IMR-90 (cell line): Measurements from ENCODE around the gene TBX4. TPM values are rescaled to one million over a fixed set of nuclear protein-coding genes. Genes with fewer than 3 reads are reported as not detected.

Experiments used
- ATAC-seq: fragments of 200-7000 bp; cut with Tn5 transposase; 2 replicates; pipeline ENCODE4 v1.9.1; 2020; ENCODE audit warnings: low read depth, mild to moderate bottlenecking, moderate library complexity
- BruUV-seq: library from RNA; stranded (reverse); fragments of 400-500 nt; replicated peaks from 2 replicates; lab custom pipeline; 2021; lab: Mats Ljungman, UMichigan
- CTCF ChIA-PET: fragments of 300-600 bp; formaldehyde crosslinking; extraction: SDS; loops from one replicate; lab custom pipeline; 2021; ENCODE audit warnings: antibody characterized with exemption; lab: Yijun Ruan, JAX
- POLR2A ChIA-PET: fragments of 300-600 bp; sonication (Branson Sonifier 250); formaldehyde crosslinking; loops from one replicate; lab custom pipeline; 2022; ENCODE audit warnings: antibody characterized with exemption; ENCODE audit not compliant: unreplicated experiment; lab: Charles Lee
- DNase-seq: peaks from one replicate; pipeline ENCODE4 v3.0.0; 2013
- H2AFZ ChIP-seq: replicated peaks from 2 replicates; pipeline ENCODE3; 2013; ENCODE audit warnings: low read length, mild to moderate bottlenecking; ENCODE audit not compliant: poor library complexity
- H2AK5ac ChIP-seq: 2 replicates; pipeline ENCODE4 v1.6.1; 2013; ENCODE audit warnings: low read depth, low read length, inconsistent platforms
- H2AK9ac ChIP-seq: replicated peaks from 2 replicates; pipeline ENCODE3; 2013; ENCODE audit warnings: mild to moderate bottlenecking, low read depth, low read length, moderate library complexity; ENCODE audit not compliant: poor library complexity
- H2BK120ac ChIP-seq: 2 replicates; pipeline ENCODE4 v1.6.1; 2013; ENCODE audit warnings: low read depth, low read length, inconsistent platforms
- H2BK15ac ChIP-seq: 3 replicates; pipeline ENCODE4 v1.6.1; 2013; ENCODE audit warnings: low read depth, low read length, inconsistent platforms
- H2BK20ac ChIP-seq: 2 replicates; pipeline ENCODE4 v1.6.1; 2013; ENCODE audit warnings: low read depth, mild to moderate bottlenecking, inconsistent platforms, low read length, moderate library complexity
- H2BK5ac ChIP-seq: 2 replicates; pipeline ENCODE4 v1.6.1; 2013; ENCODE audit warnings: mild to moderate bottlenecking, low read depth, low read length, inconsistent platforms; ENCODE audit not compliant: poor library complexity, severe bottlenecking
- H3K14ac ChIP-seq: replicated peaks from 2 replicates; pipeline ENCODE4 v1.6.1; 2013; ENCODE audit warnings: low read depth, low read length, inconsistent platforms
- H3K18ac ChIP-seq: 2 replicates; pipeline ENCODE4 v1.6.1; 2013; ENCODE audit warnings: low read depth, low read length, control low read depth
- H3K23ac ChIP-seq: 2 replicates; pipeline ENCODE4 v1.6.1; 2013; ENCODE audit warnings: low read depth, low read length, inconsistent platforms
- H3K27ac ChIP-seq: 2 replicates; pipeline ENCODE4 v1.5.1; 2013; ENCODE audit warnings: mild to moderate bottlenecking, control low read depth, low read length; ENCODE audit not compliant: insufficient read depth
- H3K27me3 ChIP-seq: 2 replicates; pipeline ENCODE4 v1.6.1; 2013; ENCODE audit warnings: low read length; ENCODE audit not compliant: control insufficient read depth, insufficient read depth
- H3K36me3 ChIP-seq: 2 replicates; pipeline ENCODE4 v1.6.1; 2013; ENCODE audit warnings: low read length, mixed read lengths; ENCODE audit not compliant: control insufficient read depth, insufficient read depth
- H3K4ac ChIP-seq: 2 replicates; pipeline ENCODE4 v1.6.1; 2013; ENCODE audit warnings: low read depth, low read length, inconsistent platforms
- H3K4me1 ChIP-seq: 2 replicates; pipeline ENCODE4 v1.6.1; 2013; ENCODE audit warnings: low read length, mixed read lengths; ENCODE audit not compliant: control insufficient read depth, insufficient read depth
- H3K4me2 ChIP-seq: 2 replicates; pipeline ENCODE4 v1.6.1; 2013; ENCODE audit warnings: low read depth, mild to moderate bottlenecking, control low read depth, low read length, moderate library complexity
- H3K4me3 ChIP-seq: 2 replicates; pipeline ENCODE4 v1.5.1; 2013; ENCODE audit warnings: low read depth, mild to moderate bottlenecking, control low read depth, low read length, moderate library complexity; ENCODE audit not compliant: insufficient read depth
- H3K56ac ChIP-seq: 2 replicates; pipeline ENCODE4 v1.6.1; 2013; ENCODE audit warnings: low read length, inconsistent platforms; ENCODE audit not compliant: insufficient read depth; ENCODE audit errors: extremely low read depth
- H3K79me1 ChIP-seq, 2 experiments: 2 replicates each; pipeline ENCODE4 v1.6.1; 2013; ENCODE audit warnings: low read length in 2 of 2, inconsistent platforms in 1 of 2, low read depth in 1 of 2
- H3K9ac ChIP-seq: 2 replicates; pipeline ENCODE4 v1.6.1; 2013; ENCODE audit warnings: low read depth, low read length, control low read depth
- H3K9me1 ChIP-seq: 2 replicates; pipeline ENCODE4 v1.6.1; 2013; ENCODE audit warnings: low read length, inconsistent platforms; ENCODE audit not compliant: insufficient read depth
- H3K9me3 ChIP-seq: 2 replicates; pipeline ENCODE4 v1.6.1; 2013; ENCODE audit warnings: low read length; ENCODE audit not compliant: control insufficient read depth, insufficient read depth
- H4K20me1 ChIP-seq: 2 replicates; pipeline ENCODE4 v1.6.1; 2013; ENCODE audit warnings: low read length, inconsistent platforms; ENCODE audit not compliant: insufficient read depth
- H4K5ac ChIP-seq: 2 replicates; pipeline ENCODE4 v1.6.1; 2013; ENCODE audit warnings: mild to moderate bottlenecking, low read depth, low read length, control low read depth
- H4K8ac ChIP-seq, 2 experiments: 2 replicates each; pipeline ENCODE4 v1.6.1; 2013; ENCODE audit warnings: low read depth in 2 of 2, low read length in 2 of 2, control low read depth in 1 of 2, inconsistent platforms in 1 of 2
- H4K91ac ChIP-seq: 2 replicates; pipeline ENCODE4 v1.6.1; 2013; ENCODE audit warnings: low read depth, low read length, inconsistent platforms; ENCODE audit not compliant: insufficient read depth
- BHLHE40 ChIP-seq: fragments of 150-350 bp; IDR thresholded peaks from 2 replicates; pipeline ENCODE4 v1.6.1; 2016; ENCODE audit warnings: mild to moderate bottlenecking, low read depth, low read length
- CHD1 ChIP-seq: IDR thresholded peaks from 2 replicates; pipeline ENCODE4 v1.6.1; 2012; ENCODE audit warnings: low read depth, low read length, improper control_type of control experiment
- ELK1 ChIP-seq: fragments of 150-350 bp; IDR thresholded peaks from 2 replicates; pipeline ENCODE4 v1.6.1; 2016; ENCODE audit warnings: low read depth, mild to moderate bottlenecking, low read length, moderate library complexity, borderline replicate concordance
- FOS ChIP-seq: fragments of 150-350 bp; IDR thresholded peaks from 2 replicates; pipeline ENCODE4 v1.6.1; 2016; ENCODE audit warnings: low read depth, low read length
- MXI1 ChIP-seq: IDR thresholded peaks from 2 replicates; pipeline ENCODE4 v1.6.1; 2012; ENCODE audit warnings: low read depth, mild to moderate bottlenecking, low read length, moderate library complexity, borderline replicate concordance
- NFE2L2 ChIP-seq: fragments of 150-350 bp; IDR thresholded peaks from 2 replicates; pipeline ENCODE4 v1.6.1; 2016; ENCODE audit warnings: low read depth, mild to moderate bottlenecking, low read length
- POLR2A ChIP-seq: IDR thresholded peaks from 2 replicates; pipeline ENCODE4 v1.6.1; 2012; ENCODE audit warnings: mild to moderate bottlenecking, low read depth, low read length
- RAD21 ChIP-seq: IDR thresholded peaks from 2 replicates; pipeline ENCODE4 v1.6.1; 2012; ENCODE audit warnings: low read length, improper control_type of control experiment
- WGBS, 2 experiments: methylation state at CpG; one replicate each; pipeline versions ENCODE4 v1.1.5 to v1.1.7; 2013; ENCODE audit warnings: missing lambda C conversion rate in 2 of 2; ENCODE audit not compliant: insufficient read length in 1 of 2; ENCODE audit errors: extremely low coverage in 2 of 2; 5-methylcytosine and 5-hydroxymethylcytosine counted together
- dilution Hi-C: fragments of 300-500 bp; cut with HindIII; formaldehyde crosslinking; loops from one replicate; pipeline ENCODE4 v1.14.3; 2018; ENCODE audit warnings: low sequenced_read_pairs; ENCODE audit not compliant: unreplicated experiment
- in situ Hi-C: fragments of 300-500 bp; cut with MboI; formaldehyde crosslinking; loops from 3 replicates; pipeline ENCODE4 v1.14.3; 2019; ENCODE audit warnings: low sequenced_read_pairs, inconsistent platforms, mixed read lengths
- intact Hi-C: fragments of 100-400 bp; cut with micrococcal nuclease; formaldehyde crosslinking; loops from 2 replicates; pipeline ENCODE4 v1.10.0; 2022
- polyA plus RNA-seq, 3 experiments: library from polyadenylated mRNA; depleted of rRNA; stranded (reverse); fragments of >200 nt; gene quantifications; 2 replicates each; pipeline ENCODE4 v1.2.3, GENCODE V29; 2012; ENCODE audit warnings: low replicate concordance in 1 of 3
- total RNA-seq: library from RNA; depleted of rRNA; stranded (reverse); fragments of >200 nt; gene quantifications from 2 replicates; pipeline ENCODE4 v1.2.3, GENCODE V29; 2012

Gene TBX4
- total and polyA plus RNA-seq, 2 of the 4 experiments (the other 2 are of a cell fraction) = 0.05 TPM; not detected in 1

DNA sequence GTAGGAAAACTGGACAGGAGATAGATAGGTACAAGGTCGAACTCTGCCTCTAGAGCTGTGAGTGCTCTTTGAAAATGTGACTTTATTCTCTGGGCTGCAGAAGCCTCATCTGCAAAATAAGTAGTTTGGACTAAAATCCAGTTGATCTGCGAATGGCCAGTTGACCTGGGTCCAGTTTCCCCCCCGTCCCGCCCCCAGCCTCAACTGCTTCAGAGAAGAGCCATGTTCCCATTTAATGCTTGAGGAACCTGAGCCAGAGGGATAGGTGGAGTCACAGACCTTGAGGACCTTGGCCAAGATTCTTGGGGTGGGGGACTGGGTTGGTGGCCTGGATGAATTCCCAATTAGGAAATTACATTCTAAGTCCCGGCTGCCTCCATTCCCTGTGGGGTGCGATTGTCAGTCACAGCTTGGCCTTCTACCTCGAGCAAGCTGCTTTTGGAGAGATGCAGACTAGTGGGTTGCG, 38.5 kb upstream of the TBX4 start:
- no TSS peak for BruUV-seq
- 42% methylated on average over 2 of the region's 8 CpGs; no CpG with 5 or more reads in 1 of the 2 experiments for WGBS, 2 experiments
- Histone ChIP-seq H4K5ac (no peak overlapping the region), H3K36me3 (peaks cover 4% of the 10 kb centered on the region), H4K20me1 (peaks cover 10% of the 10 kb centered on the region; the same call in 1 of the 2 replicates), H3K9me3 (no peaks in the 10 kb centered on the region), H2AFZ (no peak overlapping the region), H3K14ac (peak overlapping the region; percentile 86), H3K27me3 (no peaks in the 10 kb centered on the region), H2BK20ac (peak overlapping the region; percentile 24; the same call in 1 of the 2 replicates), H4K91ac (no peak overlapping the region; the same call in 1 of the 2 replicates), H3K4me3 (no peak overlapping the region), H3K56ac (0 out of 2 replicates have a peak overlapping the region, but pooled peaks have one; percentile 35), H3K4ac (no peak overlapping the region), H3K79me1 (peaks cover 9 to 46% of the 10 kb centered on the region in 2 experiments; a peak in 3 of 4 replicates), H3K9ac (peak overlapping the region; percentile 81; the same call in 1 of the 2 replicates), H2AK9ac (no peak overlapping the region), H2BK120ac (0 out of 2 replicates have a peak overlapping the region, but pooled peaks have one; percentile 47), H3K4me1 (peaks cover 28% of the 10 kb centered on the region), H2BK15ac (no peak overlapping the region), H2AK5ac (peak overlapping the region; percentile 63; the same call in 1 of the 2 replicates), H3K27ac (no peak overlapping the region), H3K18ac (no peak overlapping the region), H2BK5ac (no peak overlapping the region), H3K9me1 (no peaks in the 10 kb centered on the region; the same call in 1 of the 2 replicates), H3K4me2 (peak overlapping the region; percentile 80), H4K8ac (peak overlapping the region in 1 of 2 experiments; percentile 88; a peak in 1 of 4 replicates), H3K23ac (peak overlapping the region; percentile 70; the same call in 1 of the 2 replicates)
- dilution Hi-C loops (no loop called here), in situ Hi-C loops (no loop called here), intact Hi-C loops (loop anchor here (5.0 kb wide), 1 partner anchor 654 kb away; the partner anchor contains the start of gene MED13)
- CTCF ChIA-PET = interaction anchor here (0.7 to 1.7 kb wide), 3 partner anchors 137 to 161 kb away, joined by 3 to 8 read pairs (median 4); no protein-coding TSS in a partner anchor
- ATAC-seq = no peak
- POLR2A ChIA-PET = interaction anchor here (0.5 kb wide), 1 partner anchor 162 kb away, joined by 3 read pairs; no protein-coding TSS in a partner anchor
- DNase-seq = no peak
- TF ChIP-seq ELK1 (no peak), MXI1 (no peak), POLR2A (no peak), NFE2L2 (no peak), BHLHE40 (no peak), FOS (no peak), CHD1 (no peak), RAD21 (no peak)
